Measurements from ENCODE around the gene VAV3. TPM values are rescaled to one million over a fixed set of nuclear protein-coding genes. Genes with fewer than 3 reads are reported as not detected.
A peak's percentile ranks its signal among the peaks of the same experiment; 100 is the strongest.

Gene VAV3
- total RNA-seq, 2 experiments from 2014 or later = 5.3 to 6.2 TPM

DNA sequence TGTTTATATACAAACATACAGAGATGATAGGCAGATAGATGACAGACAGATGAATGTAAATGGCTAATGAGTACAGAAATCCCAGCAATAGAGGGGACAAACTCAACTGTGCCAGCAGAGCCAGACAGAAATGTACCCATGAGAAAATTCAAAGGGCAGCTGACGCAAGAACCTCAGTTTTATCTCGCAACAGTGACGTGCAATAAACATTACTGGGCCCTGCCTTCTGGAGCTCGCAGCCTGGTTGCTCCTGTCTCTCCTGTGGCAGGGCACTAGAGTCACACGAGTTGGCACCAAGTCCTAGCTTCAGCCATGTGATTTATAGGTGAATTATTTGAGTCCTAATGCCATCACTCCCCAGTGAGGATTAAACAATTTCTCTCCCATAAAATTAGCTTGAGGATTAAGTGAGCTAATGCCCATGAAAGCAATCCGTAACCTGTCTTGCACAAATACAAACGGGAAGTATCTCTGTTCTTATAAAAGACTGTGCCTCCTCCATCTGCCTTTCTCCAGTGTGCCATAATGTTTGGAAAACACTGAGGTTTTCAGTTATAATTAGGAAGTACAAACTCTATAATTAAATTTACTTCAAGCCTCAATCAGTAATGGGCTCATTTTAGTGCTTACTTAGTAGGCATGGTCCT lies 50.7 kb downstream of the VAV3 start:
- no peak for DNase-seq
- intact Hi-C loops (cut with micrococcal nuclease) = no loop called here

DNA sequence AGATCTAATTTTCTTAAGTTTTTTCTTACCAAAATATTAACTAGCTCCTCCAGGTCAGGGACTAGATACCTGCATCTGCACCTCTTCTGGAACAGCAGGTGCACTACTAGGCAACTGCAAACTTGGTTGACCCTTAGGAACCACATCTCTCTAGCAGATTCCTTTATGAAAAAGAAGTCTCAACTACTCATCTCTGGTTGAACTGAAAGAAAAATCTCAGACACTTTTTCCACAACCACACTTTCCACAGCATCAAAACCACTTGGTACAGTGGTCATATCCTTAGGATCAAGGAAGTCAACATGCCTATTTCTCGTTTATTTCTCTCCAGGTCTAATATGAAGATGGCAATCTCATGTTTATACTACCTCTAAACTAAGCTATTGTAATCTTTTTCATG lies 52.3 kb downstream of the VAV3 start:
- peaks cover 5% of the 10 kb centered on the region for H3K36me3 Mint-ChIP-seq (ENCODE audit: low read depth)
- peaks cover 34% of the 10 kb centered on the region for H3K4me1 Mint-ChIP-seq (ENCODE audit: low read depth)
- no peak overlapping the region for H3K27ac Mint-ChIP-seq
- intact Hi-C loops (cut with micrococcal nuclease) = no loop called here
- CTCF ChIA-PET = interaction anchor here (1.3 kb wide), 1 partner anchor 11 kb away, joined by 3 read pairs; no protein-coding TSS in a partner anchor
- ATAC-seq (peak; percentile 27), DNase-seq (no peak)
- no peak overlapping the region for H3K4me3 Mint-ChIP-seq
- no peaks in the 10 kb centered on the region for H3K9me3 Mint-ChIP-seq
- TF ChIP-seq, protein P1, sequence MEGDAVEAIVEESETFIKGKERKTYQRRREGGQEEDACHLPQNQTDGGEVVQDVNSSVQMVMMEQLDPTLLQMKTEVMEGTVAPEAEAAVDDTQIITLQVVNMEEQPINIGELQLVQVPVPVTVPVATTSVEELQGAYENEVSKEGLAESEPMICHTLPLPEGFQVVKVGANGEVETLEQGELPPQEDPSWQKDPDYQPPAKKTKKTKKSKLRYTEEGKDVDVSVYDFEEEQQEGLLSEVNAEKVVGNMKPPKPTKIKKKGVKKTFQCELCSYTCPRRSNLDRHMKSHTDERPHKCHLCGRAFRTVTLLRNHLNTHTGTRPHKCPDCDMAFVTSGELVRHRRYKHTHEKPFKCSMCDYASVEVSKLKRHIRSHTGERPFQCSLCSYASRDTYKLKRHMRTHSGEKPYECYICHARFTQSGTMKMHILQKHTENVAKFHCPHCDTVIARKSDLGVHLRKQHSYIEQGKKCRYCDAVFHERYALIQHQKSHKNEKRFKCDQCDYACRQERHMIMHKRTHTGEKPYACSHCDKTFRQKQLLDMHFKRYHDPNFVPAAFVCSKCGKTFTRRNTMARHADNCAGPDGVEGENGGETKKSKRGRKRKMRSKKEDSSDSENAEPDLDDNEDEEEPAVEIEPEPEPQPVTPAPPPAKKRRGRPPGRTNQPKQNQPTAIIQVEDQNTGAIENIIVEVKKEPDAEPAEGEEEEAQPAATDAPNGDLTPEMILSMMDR (IDR thresholded peaks at IDR 0.05) = no peak
- POLR2A ChIA-PET = no interaction called here
- H3K27me3 Mint-ChIP-seq = no peaks in the 10 kb centered on the region

More for the DNA sequence above, 50.7 kb downstream of the VAV3 start:
- ATAC-seq = no peak
- POLR2A ChIA-PET = no interaction called here
- TF ChIP-seq, protein P1 (IDR thresholded peaks at IDR 0.05) = no peak
- H3K4me3 Mint-ChIP-seq = no peak overlapping the region
- peaks cover 37% of the 10 kb centered on the region for H3K4me1 Mint-ChIP-seq (ENCODE audit: low read depth)
- H3K36me3 Mint-ChIP-seq (ENCODE audit: low read depth) = peaks cover 9% of the 10 kb centered on the region
- H3K27me3 Mint-ChIP-seq = no peaks in the 10 kb centered on the region
- peaks cover 5% of the 10 kb centered on the region for H3K9me3 Mint-ChIP-seq
- no peak overlapping the region for H3K27ac Mint-ChIP-seq
- CTCF ChIA-PET = no interaction called here

DNA sequence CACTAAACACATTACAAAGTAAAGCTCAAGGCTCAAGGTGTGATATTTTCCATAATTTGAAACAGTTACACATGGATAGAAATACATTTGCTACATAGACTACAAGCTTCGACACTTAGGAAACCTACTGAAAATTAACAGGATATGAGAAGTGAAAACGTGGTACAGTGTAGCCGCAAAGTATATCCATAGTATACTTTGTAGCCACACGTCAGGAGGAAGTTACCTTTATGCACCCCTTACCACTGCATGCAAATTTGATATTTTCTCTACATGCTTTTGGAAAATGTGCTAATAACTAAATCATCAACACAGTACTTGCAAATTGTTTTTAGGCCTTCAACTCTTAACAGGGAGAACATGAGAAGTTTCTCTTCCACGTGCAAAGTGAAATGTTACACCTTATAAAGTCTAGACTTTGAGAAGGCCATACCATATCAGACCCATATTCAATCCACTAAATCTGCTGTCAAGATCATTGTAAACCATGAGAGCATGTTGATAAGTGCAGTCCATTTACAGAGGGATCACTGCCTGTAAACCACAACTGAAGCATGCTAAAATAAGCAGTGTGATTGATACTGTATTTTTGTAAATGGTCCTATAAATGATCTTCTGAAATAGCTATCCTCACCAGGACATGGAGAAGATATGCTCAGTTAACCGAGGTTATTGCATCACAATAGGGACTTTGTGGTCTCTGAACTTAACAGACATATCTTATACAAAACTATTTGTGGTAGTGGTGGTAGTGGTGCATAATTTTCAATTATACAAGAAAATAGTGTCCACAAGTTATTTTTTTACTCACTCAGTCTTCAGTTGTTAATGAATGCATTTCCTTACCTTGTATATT lies 64.7 kb downstream of the VAV3 start:
- TF ChIP-seq, protein P1 (IDR thresholded peaks at IDR 0.05) = no peak
- ChIA-PET CTCF (interaction anchor here (0.7 to 1.7 kb wide), 5 partner anchors 8 to 225 kb away, joined by 3 to 5 read pairs (median 3); no protein-coding TSS in a partner anchor), POLR2A (interaction anchor here (0.7 kb wide), 1 partner anchor 14 kb away, joined by 3 read pairs; no protein-coding TSS in a partner anchor)
- Mint-ChIP-seq H3K27me3 (no peaks in the 10 kb centered on the region), H3K4me1 (ENCODE audit: low read depth) (peaks cover 51% of the 10 kb centered on the region), H3K4me3 (no peak overlapping the region), H3K36me3 (ENCODE audit: low read depth) (no peaks in the 10 kb centered on the region), H3K9me3 (no peaks in the 10 kb centered on the region), H3K27ac (peak overlapping the region; percentile 14)
- ATAC-seq (peak; percentile 41), DNase-seq (no peak)
- intact Hi-C loops (cut with micrococcal nuclease) = no loop called here

DNA sequence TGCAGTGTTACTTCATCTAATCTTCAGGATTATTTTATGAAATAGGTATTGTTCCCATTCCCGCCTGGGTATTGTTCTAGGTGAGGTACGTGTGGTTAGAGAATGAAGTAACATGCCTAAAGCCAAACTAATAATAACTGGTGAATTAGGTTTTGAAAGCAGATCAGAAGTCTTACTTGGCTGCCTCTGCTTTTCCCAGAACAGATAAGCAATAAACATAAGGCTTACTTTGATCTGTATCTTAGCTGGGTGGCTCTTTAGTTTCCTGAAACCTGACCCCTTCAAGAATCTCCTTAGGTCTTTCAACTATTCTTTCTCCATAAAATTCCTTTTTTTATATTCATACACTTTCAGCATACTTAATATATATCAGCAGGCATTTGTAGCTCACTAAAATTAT lies 65.3 kb downstream of the VAV3 start:
- POLR2A ChIA-PET = interaction anchor here (0.7 kb wide), 1 partner anchor 13 kb away, joined by 3 read pairs; no protein-coding TSS in a partner anchor

More for the DNA sequence above, 65.3 kb downstream of the VAV3 start:
- Mint-ChIP-seq H3K27me3 (no peaks in the 10 kb centered on the region), H3K4me1 (ENCODE audit: low read depth) (peaks cover 56% of the 10 kb centered on the region), H3K36me3 (ENCODE audit: low read depth) (no peaks in the 10 kb centered on the region), H3K4me3 (no peak overlapping the region), H3K9me3 (no peaks in the 10 kb centered on the region), H3K27ac (no peak overlapping the region)
- DNase-seq (no peak), ATAC-seq (no peak)
- TF ChIP-seq, protein P1 (IDR thresholded peaks at IDR 0.05) = no peak
- intact Hi-C loops (cut with micrococcal nuclease) = loop anchor here (5.0 to 10.0 kb wide), 2 partner anchors 63 to 115 kb away; no protein-coding TSS in a partner anchor
- CTCF ChIA-PET = interaction anchor here (0.8 to 1.7 kb wide), 4 partner anchors 9 to 226 kb away, joined by 3 to 5 read pairs (median 4); no protein-coding TSS in a partner anchor
